Thymus (tissue), 11 donors: ENCODE data around the gene NEMF. TPM values are rescaled to one million over a fixed set of nuclear protein-coding genes. Genes with fewer than 3 reads are reported as not detected.

Source experiments
- DNase-seq, 9 donors: peaks; one replicate each; pipeline ENCODE4 v3.0.0-alpha.2; 2013; ENCODE audit warnings: low spot score in 9 of 9, low read depth in 6 of 9, missing footprints in 1 of 9
- H3K27ac ChIP-seq, 2 donors: one replicate each; pipeline ENCODE4 v1.5.1; 2013; ENCODE audit warnings: control low read depth in 1 of 2, low read depth in 1 of 2, low read length in 1 of 2, mild to moderate bottlenecking in 1 of 2, moderate library complexity in 1 of 2
- H3K27me3 ChIP-seq, 2 donors: one replicate each; pipeline ENCODE4 v1.5.1; 2013; ENCODE audit warnings: low read length in 1 of 2; ENCODE audit not compliant: control insufficient read depth in 2 of 2, insufficient read depth in 1 of 2
- H3K36me3 ChIP-seq, 2 donors: one replicate each; pipeline ENCODE4 v1.5.1; 2013; ENCODE audit warnings: low read length in 1 of 2, mild to moderate bottlenecking in 1 of 2, moderate library complexity in 1 of 2; ENCODE audit not compliant: control insufficient read depth in 2 of 2, insufficient read depth in 2 of 2
- H3K4me1 ChIP-seq, 2 donors: one replicate each; pipeline ENCODE4 v1.5.1; 2013; ENCODE audit warnings: low read length in 2 of 2; ENCODE audit not compliant: control insufficient read depth in 2 of 2, insufficient read depth in 2 of 2
- H3K4me3 ChIP-seq, 2 donors: one replicate each; pipeline ENCODE4 v1.5.1; 2013; ENCODE audit warnings: low read length in 2 of 2, control low read depth in 1 of 2, mild to moderate bottlenecking in 1 of 2
- H3K9me3 ChIP-seq, 2 donors: one replicate each; pipeline ENCODE4 v1.5.1; 2013; ENCODE audit warnings: low read length in 1 of 2, mild to moderate bottlenecking in 1 of 2; ENCODE audit not compliant: control insufficient read depth in 2 of 2, insufficient read depth in 1 of 2
- WGBS: extraction: QIAGEN DNeasy Blood & Tissue Kit; methylation state at CpG from one replicate; pipeline ENCODE4 v1.1.7; 2013; 5-methylcytosine and 5-hydroxymethylcytosine counted together
- polyA plus RNA-seq: library from polyadenylated mRNA; stranded (reverse); fragments of 200-250 nt; gene quantifications from one replicate; pipeline ENCODE4 v1.2.3, GENCODE V29; 2013
- total RNA-seq: library from RNA; stranded (reverse); fragments of 120-200 nt; gene quantifications from one replicate; pipeline ENCODE4 v1.2.4, GENCODE V29; 2013
- donor health status: healthy.

The NEMF gene
- total and polyA plus RNA-seq, 2 donors = 58.1 to 68.8 TPM

DNA sequence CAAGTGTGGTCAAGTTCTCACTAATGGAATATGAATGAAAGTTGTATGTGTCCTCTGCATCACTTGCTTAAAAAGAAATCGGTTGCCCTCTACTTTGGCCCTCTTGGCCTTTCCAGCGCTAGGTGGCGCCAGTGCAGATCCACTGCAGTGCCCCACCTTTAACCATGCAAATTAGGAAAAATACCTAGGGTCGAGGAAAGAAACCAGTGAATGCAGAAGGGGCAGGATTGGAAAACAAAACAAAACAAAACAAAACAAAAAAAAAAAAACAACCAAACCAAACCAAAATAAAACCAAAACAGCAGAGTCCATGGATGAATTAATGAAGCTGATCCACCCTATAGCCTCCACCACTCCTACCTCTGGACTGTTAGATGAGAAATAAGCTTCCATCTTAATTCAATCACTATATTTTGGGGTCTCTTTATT is 12.9 kb upstream of the NEMF start:
- H3K9me3 ChIP-seq = no peaks in the 10 kb centered on the region

DNA sequence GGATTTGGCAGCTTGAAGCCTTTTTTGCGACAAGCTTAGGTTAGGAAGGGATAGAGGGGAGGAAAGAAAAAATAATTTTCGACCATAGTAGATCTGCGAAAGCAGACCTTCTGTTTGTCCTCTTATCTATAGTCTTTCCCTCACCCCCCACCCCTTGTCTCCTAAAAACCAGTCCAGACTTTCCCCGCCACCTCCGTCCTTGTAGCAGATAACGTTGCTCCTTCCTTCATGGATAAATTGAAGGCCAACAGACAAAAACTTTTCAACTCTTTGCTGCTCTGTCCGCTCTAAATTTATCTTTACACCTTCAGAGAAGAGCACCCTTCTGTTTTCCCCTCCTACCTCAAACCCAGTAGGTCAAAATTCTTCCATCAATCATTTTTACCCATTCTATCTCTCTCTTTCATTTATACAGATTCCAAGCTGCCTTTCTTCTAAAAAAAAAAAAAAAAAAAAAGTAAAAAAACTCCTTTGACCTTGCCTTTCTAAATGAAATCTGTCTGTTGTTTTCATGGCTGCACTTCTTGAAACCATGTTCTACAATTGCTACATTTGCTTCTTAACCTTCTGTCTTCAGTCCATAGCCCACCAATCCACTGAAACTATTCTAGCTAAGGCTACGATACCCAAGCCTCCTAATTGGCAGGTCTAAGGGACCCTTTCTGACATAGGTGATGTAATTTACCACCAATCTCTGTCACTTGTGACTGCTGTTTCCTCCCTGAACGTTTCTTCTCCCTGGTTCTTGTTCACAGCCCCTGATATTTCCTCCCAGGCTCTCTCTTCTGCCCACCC is 11.1 kb upstream of the NEMF start:
- WGBS = 34% methylated on average over 9 of the region's 9 CpGs
- peak overlapping the region; percentile 71 to 83 for H3K4me3 ChIP-seq
- no peaks in the 10 kb centered on the region for H3K9me3 ChIP-seq
- H3K27me3 ChIP-seq = no peaks in the 10 kb centered on the region
- DNase-seq = peak in 6 of 9 donors; percentile 29 to 79 (median 48)
- peaks cover 16 to 24% of the 10 kb centered on the region in 2 donors for H3K4me1 ChIP-seq
- no peaks in the 10 kb centered on the region for H3K36me3 ChIP-seq
- peak overlapping the region; percentile 98 to 99 for H3K27ac ChIP-seq

More for the DNA sequence above, 12.9 kb upstream of the NEMF start:
- Histone ChIP-seq H3K4me1 (peaks cover 16 to 24% of the 10 kb centered on the region in 2 donors), H3K4me3 (no peak overlapping the region), H3K36me3 (no peaks in the 10 kb centered on the region), H3K27me3 (no peaks in the 10 kb centered on the region), H3K27ac (peak overlapping the region in 1 of 2 donors; percentile 0)
- DNase-seq = peak in 8 of 9 donors; percentile 57 to 88 (median 78)
- whole genome bisulfite sequencing = 1% methylated on average over 4 of the region's 4 CpGs

DNA sequence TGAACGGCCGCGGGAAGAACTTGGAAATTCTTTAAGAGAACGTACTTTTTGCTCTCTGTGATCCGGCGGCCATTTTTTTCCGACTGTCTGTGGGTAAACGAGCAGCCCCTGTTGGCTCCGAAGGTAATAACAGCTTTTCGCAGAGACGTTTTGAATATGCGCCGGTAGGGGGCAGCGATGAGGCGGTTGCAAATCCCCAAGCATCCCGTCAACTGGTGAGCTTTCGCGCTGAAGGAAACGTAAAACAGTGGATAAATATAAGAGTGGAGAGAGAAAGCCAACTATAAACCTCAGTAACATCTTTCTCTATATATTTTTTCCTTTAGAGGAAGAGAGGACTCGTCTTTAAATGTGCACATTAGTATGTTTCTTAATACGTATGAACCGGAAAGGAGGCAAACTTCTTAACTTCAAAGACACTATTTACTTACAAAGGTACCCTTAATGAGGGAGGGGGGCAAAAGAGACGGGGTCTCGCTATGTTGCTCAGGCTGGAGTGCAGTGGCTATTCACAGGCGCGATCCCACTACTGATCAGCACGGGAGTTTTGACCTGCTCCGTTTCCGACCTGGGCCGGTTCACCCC is 9.6 kb upstream of the NEMF start:
- no peaks in the 10 kb centered on the region for H3K36me3 ChIP-seq
- H3K27me3 ChIP-seq = no peaks in the 10 kb centered on the region
- H3K9me3 ChIP-seq = no peaks in the 10 kb centered on the region
- WGBS = 0% methylated on average over 27 of the region's 30 CpGs
- peaks cover 10 to 19% of the 10 kb centered on the region in 2 donors for H3K4me1 ChIP-seq
- peak; percentile 75 to 94 (median 87) for DNase-seq
- peak overlapping the region; percentile 97 to 98 for H3K27ac ChIP-seq
- H3K4me3 ChIP-seq = peak overlapping the region; percentile 59 to 83

- Histone ChIP-seq H3K27ac (peak overlapping the region; percentile 97 to 98), H3K9me3 (no peaks in the 10 kb centered on the region), H3K27me3 (no peaks in the 10 kb centered on the region), H3K36me3 (no peaks in the 10 kb centered on the region), H3K4me1 (peaks cover 9 to 19% of the 10 kb centered on the region in 2 donors), H3K4me3 (peak overlapping the region; percentile 59 to 83)
- WGBS = under 1% methylated on average over 12 of the region's 12 CpGs
- peak in 5 of 9 donors; percentile 60 to 85 (median 77) for DNase-seq
Observed at GRCh38 chr14:49861699-49862088, 9.1 kb upstream of the NEMF start.

DNA sequence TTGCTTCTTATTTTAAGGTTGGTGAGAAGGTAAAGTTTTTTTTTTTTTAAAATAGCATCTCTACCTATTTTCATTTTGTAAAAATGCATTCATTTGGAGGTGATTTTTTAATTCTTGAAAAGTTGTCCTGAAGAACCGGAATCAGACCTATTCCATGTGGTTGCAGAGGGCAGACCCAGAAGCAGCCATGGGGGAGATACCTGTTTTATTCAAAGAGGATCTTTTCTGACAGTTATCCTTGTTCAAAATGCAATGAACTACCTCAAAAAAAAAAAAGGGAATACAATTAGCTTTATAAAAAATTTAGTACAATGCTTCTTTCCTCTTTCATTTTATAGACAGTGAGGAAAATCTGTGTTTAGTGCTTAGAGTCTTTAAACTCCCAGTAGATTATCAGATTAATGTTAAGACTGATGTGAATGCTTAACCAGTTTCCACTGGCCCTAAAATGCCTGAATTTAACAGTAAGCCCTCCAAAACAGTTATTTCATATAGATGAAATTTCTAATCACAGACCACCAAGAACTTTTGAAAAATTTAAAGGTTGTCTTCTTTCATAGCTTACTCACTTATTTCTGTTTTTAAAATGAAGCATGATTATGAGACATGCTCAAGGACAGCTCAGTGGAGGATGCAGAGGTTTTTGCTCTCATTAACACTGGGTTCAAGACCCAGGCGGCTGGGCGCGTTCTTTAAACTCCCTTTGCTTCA is 8.6 kb upstream of the NEMF start:
- Histone ChIP-seq H3K4me1 (peaks cover 9 to 19% of the 10 kb centered on the region in 2 donors), H3K4me3 (peak overlapping the region; percentile 59 to 83), H3K36me3 (no peaks in the 10 kb centered on the region), H3K27ac (peak overlapping the region; percentile 97 to 98), H3K27me3 (no peaks in the 10 kb centered on the region), H3K9me3 (no peaks in the 10 kb centered on the region)
- WGBS = 25% methylated on average over 4 of the region's 4 CpGs
- no peak for DNase-seq

DNA sequence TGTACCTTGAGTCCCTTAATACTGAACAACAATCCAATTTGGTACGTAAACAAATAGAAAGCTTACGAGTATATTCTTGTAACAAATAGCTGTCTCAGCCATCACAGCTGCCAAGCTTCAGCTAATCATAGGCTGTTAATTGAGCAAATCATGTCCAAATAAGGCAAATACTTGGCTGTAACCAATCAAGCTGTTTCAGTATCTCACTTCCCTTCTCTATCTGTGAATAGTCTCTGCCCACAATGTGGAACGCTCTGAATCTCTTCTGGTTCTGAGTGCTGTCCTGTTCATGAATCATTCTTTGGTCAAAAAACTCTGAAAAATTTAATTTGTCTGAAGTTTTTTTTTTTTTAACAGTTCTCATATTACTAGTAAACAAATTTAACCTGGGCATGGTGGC is 5.8 kb upstream of the NEMF start:
- no peak overlapping the region for H3K4me3 ChIP-seq
- no peaks in the 10 kb centered on the region for H3K36me3 ChIP-seq
- H3K27me3 ChIP-seq = no peaks in the 10 kb centered on the region
- no peak for DNase-seq
- peaks cover 0 to 10% of the 10 kb centered on the region in 2 donors for H3K4me1 ChIP-seq
- 98% methylated on average over 3 of the region's 3 CpGs for WGBS
- no peak overlapping the region for H3K27ac ChIP-seq
- H3K9me3 ChIP-seq = peaks cover 0 to 2% of the 10 kb centered on the region in 2 donors

- H3K36me3 ChIP-seq = no peaks in the 10 kb centered on the region
- peaks cover 0 to 8% of the 10 kb centered on the region in 2 donors for H3K4me1 ChIP-seq
- H3K4me3 ChIP-seq = no peak overlapping the region
- no peak overlapping the region for H3K27ac ChIP-seq
- H3K9me3 ChIP-seq = peaks cover 0 to 2% of the 10 kb centered on the region in 2 donors
- DNase-seq = no peak
- WGBS = 96% methylated on average over 6 of the region's 6 CpGs
- H3K27me3 ChIP-seq = no peaks in the 10 kb centered on the region
Observed at GRCh38 chr14:49857427-49858003, 4.9 kb upstream of the NEMF start.

DNA sequence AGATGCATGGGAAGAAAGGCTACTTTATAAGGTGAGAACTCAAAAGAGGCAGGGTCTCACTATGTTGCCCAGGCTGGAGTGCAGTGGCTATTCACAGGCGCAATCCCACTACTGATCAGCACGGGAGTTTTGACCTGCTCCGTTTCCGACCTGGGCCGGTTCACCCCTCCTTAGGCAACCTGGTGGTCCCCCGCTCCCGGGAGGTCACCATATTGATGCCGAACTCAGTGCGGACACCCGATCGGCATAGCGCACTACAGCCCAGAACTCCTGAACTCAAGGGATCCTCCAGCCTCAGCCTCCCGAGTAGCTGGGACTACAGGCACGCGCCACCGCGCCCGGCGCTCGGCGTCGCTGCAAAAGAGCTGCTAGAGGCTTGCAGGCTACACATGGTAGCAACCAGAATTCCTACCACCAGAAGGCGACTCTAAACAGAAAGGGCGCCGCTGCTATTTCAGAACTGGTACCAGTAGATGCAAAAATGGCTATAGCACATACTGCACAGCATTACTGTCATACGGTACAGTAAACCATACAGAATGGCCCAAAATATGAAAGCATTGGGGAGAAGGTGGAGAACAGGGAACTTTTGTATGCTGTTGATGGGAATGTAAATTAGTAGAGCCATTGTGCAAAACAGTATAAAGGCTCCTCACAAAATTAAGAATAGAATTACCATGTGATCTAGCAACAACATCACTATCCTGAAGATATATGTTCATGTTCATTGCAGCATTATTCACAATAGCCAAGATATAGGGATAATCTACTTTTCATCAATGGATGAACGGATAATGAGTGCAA is 1.2 kb upstream of the NEMF start:
- peak in 7 of 9 donors; percentile 17 to 87 (median 66) for DNase-seq
- peak overlapping the region in 1 of 2 donors; percentile 61 for H3K4me3 ChIP-seq
- H3K9me3 ChIP-seq = peaks cover 0 to 2% of the 10 kb centered on the region in 2 donors
- H3K36me3 ChIP-seq = peaks cover 4 to 22% of the 10 kb centered on the region in 2 donors
- peaks cover 0 to 8% of the 10 kb centered on the region in 2 donors for H3K4me1 ChIP-seq
- WGBS = 24% methylated on average over 27 of the region's 27 CpGs
- peak overlapping the region in 1 of 2 donors; percentile 19 for H3K27ac ChIP-seq
- H3K27me3 ChIP-seq = no peaks in the 10 kb centered on the region
